ENCODE measurements around the gene DLG5.

DLG5 gene

GRCh38 chr10:77890097-77890496, 36.5 kb downstream of the DLG5 start:
- ChIA-PET CTCF (interaction anchor here (2.0 to 2.2 kb wide), 2 partner anchors 9 to 43 kb away, joined by 8 to 9 read pairs; no protein-coding TSS in a partner anchor), POLR2A (no interaction called here)
- no peak for TF ChIP-seq CTCF (IDR thresholded peaks at IDR 0.05; ENCODE audit: control extremely low read depth, extremely low read depth, low read depth, missing control alignments)
- DNase-seq (ENCODE audit: extremely low spot score): no peak

- ChIA-PET CTCF (no interaction called here), POLR2A (no interaction called here)
- DNase-seq (ENCODE audit: extremely low spot score): no peak
- no peak for TF ChIP-seq CTCF (IDR thresholded peaks at IDR 0.05; ENCODE audit: control extremely low read depth, extremely low read depth, low read depth, missing control alignments)
These were observed 37.2 kb downstream of the DLG5 start for GRCh38 chr10:77889277-77889903.

- no peak for TF ChIP-seq CTCF (IDR thresholded peaks at IDR 0.05; ENCODE audit: control extremely low read depth, extremely low read depth, low read depth, missing control alignments)
- ChIA-PET POLR2A (no interaction called here), CTCF (interaction anchor here (1.1 kb wide), 1 partner anchor 177 kb away, joined by 3 read pairs; no protein-coding TSS in a partner anchor)
- DNase-seq (ENCODE audit: extremely low spot score): no peak
These were observed 38.2 kb downstream of the DLG5 start for GRCh38 chr10:77888356-77888703.

GRCh38 chr10:77887631-77888355, 38.8 kb downstream of the DLG5 start:
- POLR2A ChIA-PET: no interaction called here
- no peak for DNase-seq (ENCODE audit: extremely low spot score)
- CTCF ChIA-PET: interaction anchor here (0.9 to 1.1 kb wide), 2 partner anchors 27 to 177 kb away, joined by 3 read pairs; no protein-coding TSS in a partner anchor
- TF ChIP-seq CTCF (IDR thresholded peaks at IDR 0.05; ENCODE audit: control extremely low read depth, extremely low read depth, low read depth, missing control alignments): no peak

- ChIA-PET POLR2A (no interaction called here), CTCF (interaction anchor here (0.9 kb wide), 1 partner anchor 26 kb away, joined by 3 read pairs; no protein-coding TSS in a partner anchor)
- no peak for DNase-seq (ENCODE audit: extremely low spot score)
- TF ChIP-seq CTCF (IDR thresholded peaks at IDR 0.05; ENCODE audit: control extremely low read depth, extremely low read depth, low read depth, missing control alignments): no peak
These were observed 39.7 kb downstream of the DLG5 start for GRCh38 chr10:77886795-77887355.

GRCh38 chr10:77884181-77884580, 42.4 kb downstream of the DLG5 start:
- TF ChIP-seq CTCF (IDR thresholded peaks at IDR 0.05; ENCODE audit: control extremely low read depth, extremely low read depth, low read depth, missing control alignments): no peak
- POLR2A ChIA-PET: no interaction called here
- DNase-seq (ENCODE audit: extremely low spot score): no peak
- CTCF ChIA-PET: no interaction called here
